Measurements from ENCODE around the gene FAM53A.

Gene FAM53A

GRCh38 chr4:1660948-1661677 is 23.0 kb downstream of the FAM53A start:
- Histone ChIP-seq H3K36me3 (ENCODE audit: insufficient read depth, low read length) (no peaks in the 10 kb centered on the region), H3K4me3 (no peak overlapping the region), H3K27ac (no peak overlapping the region), H3K9ac (ENCODE audit: insufficient read length) (no peak overlapping the region), H3K9me3 (ENCODE audit: low read depth, low read length) (no peaks in the 10 kb centered on the region)
- no peak for DNase-seq (ENCODE audit: low read depth, low spot score)
- no peak for TF ChIP-seq FOXP2 (optimal IDR thresholded peaks at IDR 0.05; ENCODE audit: control extremely low read depth, extremely low read length, insufficient read depth)
- no peak for TF ChIP-seq POLR2AphosphoS5 (IDR thresholded peaks at IDR 0.05; ENCODE audit: borderline replicate concordance, low read depth, low read length)
- no peak for TF ChIP-seq EZH2 (IDR thresholded peaks at IDR 0.05)

DNA sequence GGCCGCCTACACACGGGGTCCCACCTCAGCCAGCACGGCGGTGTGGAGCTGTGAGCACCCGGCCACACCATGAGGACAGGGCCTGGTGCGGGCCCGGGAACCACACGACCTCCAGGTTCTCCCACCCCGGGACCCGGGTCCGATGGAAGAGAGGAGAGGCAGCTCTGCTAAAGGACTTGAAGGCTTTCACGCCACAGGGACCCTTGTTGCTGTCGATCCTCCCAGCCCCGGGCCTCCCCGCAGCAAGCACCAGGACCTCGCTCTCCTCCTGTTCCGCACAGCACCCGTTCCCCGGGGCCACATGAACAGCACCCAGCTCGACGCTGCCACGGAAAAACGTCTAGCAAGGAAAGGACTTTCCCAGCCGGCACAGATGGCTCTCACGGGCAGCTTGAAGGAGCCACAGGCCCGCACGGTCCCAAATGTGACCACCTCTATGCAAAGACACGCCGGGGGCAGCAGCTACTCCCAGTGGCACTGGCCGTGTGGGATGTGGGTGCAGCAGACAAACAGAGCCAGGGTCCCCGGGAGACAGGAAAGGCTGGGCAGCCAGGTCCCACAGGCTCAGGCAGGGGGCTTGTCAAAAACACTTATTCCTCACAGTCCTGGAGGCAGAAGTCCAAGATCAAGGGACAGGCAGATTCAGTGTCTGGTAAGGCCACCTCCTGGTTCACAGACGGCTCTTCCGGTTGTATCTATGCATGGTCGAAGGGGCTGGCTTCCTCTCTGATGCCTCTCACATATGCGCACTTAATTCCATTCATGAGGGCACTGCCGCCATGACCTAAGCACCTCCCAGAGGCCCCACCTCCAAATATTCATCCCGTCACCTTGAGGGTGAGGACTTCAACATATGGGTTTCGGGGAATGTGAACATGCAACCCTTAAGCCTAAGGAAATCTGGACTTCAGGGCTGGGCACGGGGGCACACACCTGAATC is 24.7 kb downstream of the FAM53A start:
- Histone ChIP-seq H3K9me3 (ENCODE audit: low read depth, low read length) (no peaks in the 10 kb centered on the region), H3K9ac (ENCODE audit: insufficient read length) (no peak overlapping the region), H3K27ac (no peak overlapping the region), H3K36me3 (ENCODE audit: insufficient read depth, low read length) (no peaks in the 10 kb centered on the region), H3K4me3 (no peak overlapping the region)
- TF ChIP-seq POLR2AphosphoS5 (IDR thresholded peaks at IDR 0.05; ENCODE audit: borderline replicate concordance, low read depth, low read length) (no peak), FOXP2 (optimal IDR thresholded peaks at IDR 0.05; ENCODE audit: control extremely low read depth, extremely low read length, insufficient read depth) (no peak), EZH2 (IDR thresholded peaks at IDR 0.05) (no peak)
- DNase-seq (ENCODE audit: low read depth, low spot score), result no peak

GRCh38 chr4:1658581-1658980 is 25.5 kb downstream of the FAM53A start:
- Histone ChIP-seq H3K9ac (ENCODE audit: insufficient read length) (no peak overlapping the region), H3K36me3 (ENCODE audit: insufficient read depth, low read length) (no peaks in the 10 kb centered on the region), H3K9me3 (ENCODE audit: low read depth, low read length) (no peaks in the 10 kb centered on the region), H3K4me3 (no peak overlapping the region), H3K27ac (no peak overlapping the region)
- TF ChIP-seq POLR2AphosphoS5 (IDR thresholded peaks at IDR 0.05; ENCODE audit: borderline replicate concordance, low read depth, low read length) (no peak), EZH2 (IDR thresholded peaks at IDR 0.05) (no peak), FOXP2 (optimal IDR thresholded peaks at IDR 0.05; ENCODE audit: control extremely low read depth, extremely low read length, insufficient read depth) (no peak)
- no peak for DNase-seq (ENCODE audit: low read depth, low spot score)

- Histone ChIP-seq H3K36me3 (ENCODE audit: insufficient read depth, low read length) (no peaks in the 10 kb centered on the region), H3K9ac (ENCODE audit: insufficient read length) (no peak overlapping the region), H3K9me3 (ENCODE audit: low read depth, low read length) (no peaks in the 10 kb centered on the region), H3K4me3 (no peak overlapping the region), H3K27ac (no peak overlapping the region)
- TF ChIP-seq POLR2AphosphoS5 (IDR thresholded peaks at IDR 0.05; ENCODE audit: borderline replicate concordance, low read depth, low read length) (no peak), EZH2 (IDR thresholded peaks at IDR 0.05) (no peak), FOXP2 (optimal IDR thresholded peaks at IDR 0.05; ENCODE audit: control extremely low read depth, extremely low read length, insufficient read depth) (no peak)
- no peak for DNase-seq (ENCODE audit: low read depth, low spot score)
Observed at GRCh38 chr4:1658146-1658545, 26.0 kb downstream of the FAM53A start.

- H3K36me3 ChIP-seq (ENCODE audit: insufficient read depth, low read length), result no peaks in the 10 kb centered on the region
- H3K27ac ChIP-seq, result no peak overlapping the region
- TF ChIP-seq FOXP2 (optimal IDR thresholded peaks at IDR 0.05; ENCODE audit: control extremely low read depth, extremely low read length, insufficient read depth) (no peak), EZH2 (IDR thresholded peaks at IDR 0.05) (no peak), POLR2AphosphoS5 (IDR thresholded peaks at IDR 0.05; ENCODE audit: borderline replicate concordance, low read depth, low read length) (no peak)
- no peak for DNase-seq (ENCODE audit: low read depth, low spot score)
- H3K4me3 ChIP-seq, result no peak overlapping the region
- H3K9me3 ChIP-seq (ENCODE audit: low read depth, low read length), result no peaks in the 10 kb centered on the region
- H3K9ac ChIP-seq (ENCODE audit: insufficient read length), result no peak overlapping the region
Observed at GRCh38 chr4:1656986-1657385, 27.1 kb downstream of the FAM53A start.

- H3K9me3 ChIP-seq (ENCODE audit: low read depth, low read length), result no peaks in the 10 kb centered on the region
- no peaks in the 10 kb centered on the region for H3K36me3 ChIP-seq (ENCODE audit: insufficient read depth, low read length)
- H3K4me3 ChIP-seq, result no peak overlapping the region
- no peak overlapping the region for H3K27ac ChIP-seq
- TF ChIP-seq POLR2AphosphoS5 (IDR thresholded peaks at IDR 0.05; ENCODE audit: borderline replicate concordance, low read depth, low read length), result no peak
- no peak for TF ChIP-seq EZH2 (IDR thresholded peaks at IDR 0.05)
- no peak for TF ChIP-seq FOXP2 (optimal IDR thresholded peaks at IDR 0.05; ENCODE audit: control extremely low read depth, extremely low read length, insufficient read depth)
- DNase-seq (ENCODE audit: low read depth, low spot score), result no peak
- H3K9ac ChIP-seq (ENCODE audit: insufficient read length), result no peak overlapping the region
Observed at GRCh38 chr4:1656132-1656531, 28.0 kb downstream of the FAM53A start.

- no peaks in the 10 kb centered on the region for H3K36me3 ChIP-seq (ENCODE audit: insufficient read depth, low read length)
- H3K27ac ChIP-seq, result no peak overlapping the region
- DNase-seq (ENCODE audit: low read depth, low spot score), result no peak
- H3K9ac ChIP-seq (ENCODE audit: insufficient read length), result no peak overlapping the region
- TF ChIP-seq FOXP2 (optimal IDR thresholded peaks at IDR 0.05; ENCODE audit: control extremely low read depth, extremely low read length, insufficient read depth) (no peak), POLR2AphosphoS5 (IDR thresholded peaks at IDR 0.05; ENCODE audit: borderline replicate concordance, low read depth, low read length) (no peak), EZH2 (IDR thresholded peaks at IDR 0.05) (no peak)
- no peak overlapping the region for H3K4me3 ChIP-seq
- H3K9me3 ChIP-seq (ENCODE audit: low read depth, low read length), result no peaks in the 10 kb centered on the region
Observed at GRCh38 chr4:1655676-1656075, 28.4 kb downstream of the FAM53A start.

DNA sequence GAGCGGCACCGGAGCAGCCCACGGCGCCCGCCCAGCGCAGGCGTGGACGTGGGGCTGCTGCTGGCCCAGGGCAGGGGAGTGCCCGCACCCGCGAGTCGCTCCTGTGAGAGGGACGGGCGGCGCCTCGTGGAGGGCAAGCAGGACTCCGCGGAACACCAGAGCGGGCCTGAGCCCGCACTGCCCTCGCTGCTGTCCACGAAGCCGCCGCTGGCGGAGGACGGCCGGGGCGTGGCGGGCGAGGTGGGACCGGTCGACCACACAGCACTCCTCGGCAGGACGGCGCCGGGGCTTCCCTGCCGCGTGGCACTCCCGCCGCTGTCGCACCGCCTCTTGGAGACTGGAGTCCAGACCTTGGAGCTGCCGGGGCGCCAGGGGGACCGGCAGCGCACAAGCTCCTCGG is 29.0 kb downstream of the FAM53A start:
- Histone ChIP-seq H3K9ac (ENCODE audit: insufficient read length) (no peak overlapping the region), H3K4me3 (no peak overlapping the region), H3K9me3 (ENCODE audit: low read depth, low read length) (no peaks in the 10 kb centered on the region), H3K27ac (no peak overlapping the region), H3K36me3 (ENCODE audit: insufficient read depth, low read length) (no peaks in the 10 kb centered on the region)
- DNase-seq (ENCODE audit: low read depth, low spot score), result no peak
- TF ChIP-seq POLR2AphosphoS5 (IDR thresholded peaks at IDR 0.05; ENCODE audit: borderline replicate concordance, low read depth, low read length) (no peak), EZH2 (IDR thresholded peaks at IDR 0.05) (no peak), FOXP2 (optimal IDR thresholded peaks at IDR 0.05; ENCODE audit: control extremely low read depth, extremely low read length, insufficient read depth) (no peak)

Data from SK-N-MC (cell line).